HFFc6 (cell line): ENCODE data around the gene TGFBI. TPM values are rescaled to one million over a fixed set of nuclear protein-coding genes. Genes with fewer than 3 reads are reported as not detected.
A peak's percentile ranks its signal among the peaks of the same experiment; 100 is the strongest.

Experiments used
- DNase-seq: peaks from one replicate; pipeline ENCODE4 v3.0.0-alpha.2; 2018
- H3K27ac Mint-ChIP-seq: 2 replicates; pipeline ENCODE4 v1.8.0; 2020; ENCODE audit warnings: mild to moderate bottlenecking, mixed read lengths
- H3K27me3 Mint-ChIP-seq: 2 replicates; pipeline ENCODE4 v1.8.0; 2021; ENCODE audit warnings: mild to moderate bottlenecking, moderate library complexity, mixed read lengths; ENCODE audit not compliant: insufficient read depth
- H3K36me3 Mint-ChIP-seq: 2 replicates; pipeline ENCODE4 v1.8.0; 2021; ENCODE audit warnings: low read depth, mixed read lengths
- H3K4me1 Mint-ChIP-seq: 2 replicates; pipeline ENCODE4 v1.8.0; 2020; ENCODE audit warnings: low read depth, mixed read lengths
- H3K4me3 Mint-ChIP-seq: 2 replicates; pipeline ENCODE4 v1.8.0; 2020; ENCODE audit warnings: mild to moderate bottlenecking, moderate library complexity, mixed read lengths
- H3K9me3 Mint-ChIP-seq: 2 replicates; pipeline ENCODE4 v1.8.0; 2020; ENCODE audit warnings: mild to moderate bottlenecking, mixed read lengths
- total RNA-seq, 6 experiments: library from RNA; stranded (reverse); fragmentation: NEBNext Ultra II Directional; extraction: Animal tissue kit (Norgen Biotek cat#: 25700); gene quantifications; 2 replicates in 1 of 6; 3 replicates in 5 of 6; pipeline ENCODE4 v1.2.3, GENCODE V29; 2021
- TF ChIP-seq, protein P1 (sequence below): fragments of 200-600 bp; sonication (generic); IDR thresholded peaks from 2 replicates; pipeline ENCODE4 v1.5.0; 2021; ENCODE audit warnings: antibody characterized with exemption, mild to moderate bottlenecking

Gene TGFBI
- total RNA-seq, 6 experiments from 2014 or later = 529 to 911 (median 784) TPM

DNA sequence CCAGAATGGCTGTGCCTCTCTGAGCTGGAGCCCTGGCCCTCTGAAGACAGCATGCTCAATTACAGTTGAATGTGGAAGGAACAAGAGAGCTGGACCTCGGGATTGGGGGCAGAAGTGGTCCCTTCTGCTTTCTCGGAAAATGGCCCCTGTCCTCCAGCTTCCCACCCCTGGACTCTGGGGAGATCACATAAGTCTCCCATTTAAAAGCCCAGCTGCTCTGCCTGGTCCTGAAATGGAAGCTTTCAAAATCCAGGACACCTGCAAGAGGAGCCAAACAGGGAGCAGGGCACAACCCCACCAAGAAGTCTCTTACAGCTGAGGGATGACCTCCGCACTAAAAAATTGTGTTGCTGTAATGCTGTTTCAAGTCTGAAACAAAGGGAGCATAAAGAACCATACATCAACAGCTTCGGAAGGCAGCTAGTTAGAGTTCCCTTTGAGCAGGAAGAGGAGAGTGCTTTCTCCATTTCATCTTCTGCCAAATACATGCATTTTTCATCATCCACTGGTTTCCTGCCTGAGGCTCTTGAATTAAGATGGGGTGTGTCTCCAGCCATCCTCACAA lies 48.2 kb downstream of the TGFBI start:
- no peak for DNase-seq
- Mint-ChIP-seq H3K27ac (no peak overlapping the region), H3K4me3 (no peak overlapping the region), H3K36me3 (no peaks in the 10 kb centered on the region), H3K4me1 (0 out of 2 replicates have a peak, but pooled peaks cover 6% of the 10 kb centered on the region), H3K9me3 (no peaks in the 10 kb centered on the region), H3K27me3 (peaks cover 3% of the 10 kb centered on the region)
- TF ChIP-seq, protein P1, sequence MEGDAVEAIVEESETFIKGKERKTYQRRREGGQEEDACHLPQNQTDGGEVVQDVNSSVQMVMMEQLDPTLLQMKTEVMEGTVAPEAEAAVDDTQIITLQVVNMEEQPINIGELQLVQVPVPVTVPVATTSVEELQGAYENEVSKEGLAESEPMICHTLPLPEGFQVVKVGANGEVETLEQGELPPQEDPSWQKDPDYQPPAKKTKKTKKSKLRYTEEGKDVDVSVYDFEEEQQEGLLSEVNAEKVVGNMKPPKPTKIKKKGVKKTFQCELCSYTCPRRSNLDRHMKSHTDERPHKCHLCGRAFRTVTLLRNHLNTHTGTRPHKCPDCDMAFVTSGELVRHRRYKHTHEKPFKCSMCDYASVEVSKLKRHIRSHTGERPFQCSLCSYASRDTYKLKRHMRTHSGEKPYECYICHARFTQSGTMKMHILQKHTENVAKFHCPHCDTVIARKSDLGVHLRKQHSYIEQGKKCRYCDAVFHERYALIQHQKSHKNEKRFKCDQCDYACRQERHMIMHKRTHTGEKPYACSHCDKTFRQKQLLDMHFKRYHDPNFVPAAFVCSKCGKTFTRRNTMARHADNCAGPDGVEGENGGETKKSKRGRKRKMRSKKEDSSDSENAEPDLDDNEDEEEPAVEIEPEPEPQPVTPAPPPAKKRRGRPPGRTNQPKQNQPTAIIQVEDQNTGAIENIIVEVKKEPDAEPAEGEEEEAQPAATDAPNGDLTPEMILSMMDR = no peak

DNA sequence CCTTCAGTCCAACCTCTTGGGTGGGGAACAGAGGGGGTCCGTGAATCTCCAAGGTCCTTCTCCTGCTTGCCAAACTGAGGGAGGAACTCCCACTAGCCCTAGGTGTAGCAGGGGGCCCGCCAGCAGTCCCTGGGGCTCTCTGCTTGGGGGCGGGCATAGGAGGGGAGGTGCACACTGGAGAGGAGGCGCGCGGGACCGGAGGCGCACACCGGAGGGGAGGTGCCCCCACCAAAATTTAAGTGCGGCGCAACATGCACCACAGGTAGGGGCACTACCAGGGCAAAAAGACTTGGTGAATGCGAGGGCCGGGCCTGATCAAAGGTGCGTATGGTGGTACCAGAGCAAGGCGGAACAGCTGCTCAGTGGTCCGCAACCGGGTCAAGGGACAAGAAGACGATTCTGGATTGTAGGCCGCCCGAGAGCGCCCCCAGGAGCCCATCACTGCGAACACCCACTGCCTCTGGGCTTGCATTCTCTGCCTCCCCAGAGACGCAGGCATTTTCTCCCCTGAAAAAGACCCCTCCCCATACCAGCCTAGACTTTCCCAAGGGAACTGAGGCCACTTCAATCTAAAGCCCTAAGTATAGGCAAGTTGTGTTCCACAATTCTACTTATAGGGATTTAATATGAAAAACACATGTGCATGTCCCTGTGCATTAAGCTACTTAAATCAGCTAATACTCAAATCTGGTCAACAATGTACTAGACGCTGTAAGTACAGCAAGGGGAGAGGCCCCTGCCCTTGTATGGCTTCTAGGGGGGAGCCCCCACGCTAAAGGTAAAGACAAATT lies 50.6 kb downstream of the TGFBI start:
- no peaks in the 10 kb centered on the region for H3K9me3 Mint-ChIP-seq
- H3K27ac Mint-ChIP-seq = no peak overlapping the region
- 0 out of 2 replicates have a peak, but pooled peaks cover 6% of the 10 kb centered on the region for H3K4me1 Mint-ChIP-seq
- H3K4me3 Mint-ChIP-seq = peak overlapping the region; percentile 79; the same call in 1 of the 2 replicates
- peaks cover 3% of the 10 kb centered on the region for H3K27me3 Mint-ChIP-seq
- no peaks in the 10 kb centered on the region for H3K36me3 Mint-ChIP-seq
- DNase-seq = no peak
- TF ChIP-seq, protein P1 = 0 out of 2 replicates have a peak, but pooled peaks have one; percentile 13

DNA sequence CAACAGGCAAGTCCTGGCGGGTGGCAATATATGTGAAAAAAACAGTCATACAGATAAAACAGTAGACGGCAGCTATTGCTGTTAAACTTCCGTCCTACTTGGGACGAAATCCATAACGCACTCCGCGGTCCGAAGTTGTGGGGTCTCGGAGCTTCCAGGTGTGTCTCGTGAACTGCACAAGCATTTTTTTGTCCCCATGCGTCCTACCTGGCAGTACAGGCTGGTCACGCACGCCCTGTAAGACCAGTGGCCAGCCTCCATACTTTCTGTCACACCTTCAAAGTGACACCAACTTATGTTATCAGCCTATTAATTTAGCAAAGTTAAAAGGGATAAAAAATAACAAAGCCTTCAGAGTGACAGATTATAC lies 51.3 kb downstream of the TGFBI start:
- Mint-ChIP-seq H3K4me1 (0 out of 2 replicates have a peak, but pooled peaks cover 6% of the 10 kb centered on the region), H3K9me3 (no peaks in the 10 kb centered on the region), H3K27ac (peak overlapping the region; percentile 69; the same call in 1 of the 2 replicates), H3K4me3 (peak overlapping the region; percentile 79), H3K36me3 (no peaks in the 10 kb centered on the region), H3K27me3 (peaks cover 3% of the 10 kb centered on the region)
- TF ChIP-seq, protein P1 = no peak
- no peak for DNase-seq

DNA sequence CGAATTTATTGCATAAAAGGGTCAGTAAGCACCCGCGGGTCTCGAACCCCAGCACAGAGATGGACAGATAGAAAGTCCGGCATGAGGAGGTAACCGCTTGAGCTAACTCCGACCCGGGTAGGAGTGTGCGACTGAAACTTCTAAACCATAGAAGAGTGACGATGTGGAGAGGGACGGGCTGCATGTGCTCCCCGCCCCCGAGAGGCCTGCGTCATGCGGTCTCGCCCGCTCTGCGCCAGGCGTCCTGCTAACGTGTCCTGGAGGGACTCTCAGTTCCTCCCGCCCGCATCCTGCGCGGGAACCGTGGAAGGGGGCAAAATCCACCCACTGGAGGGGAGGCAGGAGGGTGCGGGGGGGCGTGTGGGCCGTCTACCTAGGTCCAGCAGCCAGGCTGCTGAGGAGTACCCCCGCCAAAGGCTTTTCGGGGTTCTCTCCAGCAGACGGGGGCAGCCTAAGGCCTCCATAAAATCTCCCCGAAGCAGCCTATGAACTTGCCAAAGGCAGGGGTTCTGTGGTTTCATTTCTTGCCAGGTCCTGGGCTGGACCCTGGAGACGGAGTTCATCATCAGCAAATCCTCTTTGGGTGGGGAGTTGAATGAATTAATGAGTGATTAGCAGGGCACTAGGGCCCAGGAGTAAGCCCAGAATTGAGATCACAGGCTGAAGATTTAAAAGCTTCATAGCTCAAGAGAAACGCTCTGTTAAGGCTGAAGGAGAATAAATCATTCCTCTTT lies 51.9 kb downstream of the TGFBI start:
- no peaks in the 10 kb centered on the region for H3K36me3 Mint-ChIP-seq
- peak; percentile 84 for DNase-seq
- H3K4me1 Mint-ChIP-seq = 0 out of 2 replicates have a peak, but pooled peaks cover 6% of the 10 kb centered on the region
- TF ChIP-seq, protein P1 = no peak
- H3K27ac Mint-ChIP-seq = peak overlapping the region; percentile 69
- peaks cover 3% of the 10 kb centered on the region for H3K27me3 Mint-ChIP-seq
- peak overlapping the region; percentile 79 for H3K4me3 Mint-ChIP-seq
- no peaks in the 10 kb centered on the region for H3K9me3 Mint-ChIP-seq

DNA sequence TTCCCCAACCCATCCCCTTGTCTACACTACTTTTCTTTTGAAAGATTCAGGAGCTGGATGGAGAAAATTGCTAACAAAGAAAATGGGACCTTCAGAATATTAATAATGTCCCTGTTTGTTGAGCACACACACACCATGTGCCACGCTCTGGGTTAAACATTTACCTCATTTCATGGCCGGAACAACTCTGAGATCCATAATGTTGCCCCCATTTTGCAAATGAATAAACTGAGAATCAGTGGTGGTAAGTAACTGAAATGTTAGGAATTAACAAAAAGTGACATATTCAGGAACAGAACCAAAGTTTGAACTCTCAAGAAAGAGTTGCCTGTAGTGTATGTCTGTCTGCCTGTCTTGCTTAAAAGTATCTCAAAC lies 52.4 kb downstream of the TGFBI start:
- H3K27me3 Mint-ChIP-seq = peaks cover 3% of the 10 kb centered on the region
- H3K4me1 Mint-ChIP-seq = 0 out of 2 replicates have a peak, but pooled peaks cover 6% of the 10 kb centered on the region
- H3K4me3 Mint-ChIP-seq = peak overlapping the region; percentile 79; the same call in 1 of the 2 replicates
- peak overlapping the region; percentile 69; the same call in 1 of the 2 replicates for H3K27ac Mint-ChIP-seq
- TF ChIP-seq, protein P1 = no peak
- no peaks in the 10 kb centered on the region for H3K9me3 Mint-ChIP-seq
- no peaks in the 10 kb centered on the region for H3K36me3 Mint-ChIP-seq
- no peak for DNase-seq
